Measurements from ENCODE around the gene TBPL2.

DNA sequence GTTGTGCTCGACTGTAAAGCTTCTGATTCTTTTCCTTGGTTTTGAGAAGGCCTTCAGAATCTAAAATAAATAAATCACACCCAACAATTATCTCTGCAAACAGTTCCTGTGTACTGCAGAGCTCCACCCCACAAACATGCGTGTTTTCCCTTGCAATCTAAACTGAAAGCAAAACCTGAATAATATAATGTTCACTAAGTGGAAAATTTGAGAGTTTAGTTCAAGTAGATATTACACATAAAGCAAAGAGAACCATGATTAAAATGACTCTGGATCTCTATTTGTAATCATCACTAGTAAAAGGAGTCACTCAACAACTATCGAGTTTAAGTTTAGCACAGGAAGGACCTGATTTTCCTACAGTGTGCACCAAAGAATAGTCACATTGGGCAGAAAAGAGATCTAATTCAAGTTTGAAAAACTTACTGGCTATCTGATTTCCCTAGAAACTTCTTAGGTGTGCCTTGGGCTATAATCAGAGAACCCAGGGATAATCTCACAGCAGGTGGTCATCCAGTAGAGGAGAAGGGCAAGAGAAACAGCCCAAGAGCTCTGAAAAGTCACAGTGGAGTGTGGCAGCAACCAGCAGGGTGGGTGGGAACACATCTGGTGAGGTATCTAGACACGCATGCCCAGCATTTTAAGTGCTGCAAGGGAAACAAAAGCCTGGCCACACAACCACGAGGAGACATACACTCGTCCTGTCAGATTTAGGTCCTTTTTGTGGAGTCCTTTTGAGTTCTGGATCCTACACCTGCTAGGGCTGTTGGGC, 54.2 kb downstream of the TBPL2 start:
- no peak for TF ChIP-seq MYC (IDR thresholded peaks at IDR 0.05; ENCODE audit: low read depth, low read length)
- TF ChIP-seq, protein P1, sequence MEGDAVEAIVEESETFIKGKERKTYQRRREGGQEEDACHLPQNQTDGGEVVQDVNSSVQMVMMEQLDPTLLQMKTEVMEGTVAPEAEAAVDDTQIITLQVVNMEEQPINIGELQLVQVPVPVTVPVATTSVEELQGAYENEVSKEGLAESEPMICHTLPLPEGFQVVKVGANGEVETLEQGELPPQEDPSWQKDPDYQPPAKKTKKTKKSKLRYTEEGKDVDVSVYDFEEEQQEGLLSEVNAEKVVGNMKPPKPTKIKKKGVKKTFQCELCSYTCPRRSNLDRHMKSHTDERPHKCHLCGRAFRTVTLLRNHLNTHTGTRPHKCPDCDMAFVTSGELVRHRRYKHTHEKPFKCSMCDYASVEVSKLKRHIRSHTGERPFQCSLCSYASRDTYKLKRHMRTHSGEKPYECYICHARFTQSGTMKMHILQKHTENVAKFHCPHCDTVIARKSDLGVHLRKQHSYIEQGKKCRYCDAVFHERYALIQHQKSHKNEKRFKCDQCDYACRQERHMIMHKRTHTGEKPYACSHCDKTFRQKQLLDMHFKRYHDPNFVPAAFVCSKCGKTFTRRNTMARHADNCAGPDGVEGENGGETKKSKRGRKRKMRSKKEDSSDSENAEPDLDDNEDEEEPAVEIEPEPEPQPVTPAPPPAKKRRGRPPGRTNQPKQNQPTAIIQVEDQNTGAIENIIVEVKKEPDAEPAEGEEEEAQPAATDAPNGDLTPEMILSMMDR (IDR thresholded peaks at IDR 0.05; ENCODE audit: low read depth, low read length) = no peak
